B cell (primary cell): ENCODE measurements around the gene CHRNA4.

Experiments
- CTCF ChIP-seq: fragments of 200-600 bp; IDR thresholded peaks from one replicate; pipeline ENCODE4 v1.8.0; 2022; ENCODE audit warnings: antibody characterized with exemption, mild to moderate bottlenecking
- EZH2 ChIP-seq: IDR thresholded peaks from 2 replicates; pipeline ENCODE4 v1.6.1; 2012; ENCODE audit warnings: borderline replicate concordance, low read depth, mild to moderate bottlenecking, moderate library complexity, low read length; ENCODE audit not compliant: insufficient read depth, poor library complexity, severe bottlenecking

GRCh38 chr20:63318391-63319163, 42.6 kb downstream of the CHRNA4 start:
- TF ChIP-seq CTCF (no peak), EZH2 (no peak)
